Endothelial cell of umbilical vein (primary cell): ENCODE results near the gene MRPL27. TPM values are rescaled to one million over a fixed set of nuclear protein-coding genes. Genes with fewer than 3 reads are reported as not detected.

ENCODE experiments used
- BruUV-seq: library from RNA; stranded (reverse); fragments of 400-500 nt; replicated peaks from 2 replicates; lab custom pipeline; 2021; lab: Mats Ljungman, UMichigan
- CTCF ChIA-PET: fragments of 300-600, 350-600 bp; sonication (Branson Sonifier 250); formaldehyde crosslinking; loops from one replicate; lab custom pipeline; 2021; ENCODE audit warnings: antibody characterized with exemption, inconsistent platforms; lab: Charles Lee
- POLR2A ChIA-PET: fragments of 300-600, 350-600 bp; sonication (Branson Sonifier 250); formaldehyde crosslinking; loops from one replicate; lab custom pipeline; 2021; ENCODE audit warnings: antibody characterized with exemption, inconsistent platforms; lab: Charles Lee
- DNase-seq: peaks from one replicate; pipeline ENCODE4 v3.0.0-alpha.2; 2011; ENCODE audit warnings: low read depth, low spot score
- FAIRE-seq: peaks from 2 replicates; lab custom pipeline; 2011; peaks lifted over from hg19 to GRCh38; lab: Jason Lieb, UNC
- H2AFZ ChIP-seq: 2 replicates; pipeline ENCODE4 v1.6.0; 2012; ENCODE audit warnings: low read depth, low read length, control low read depth, inconsistent platforms
- H3K27ac ChIP-seq: 2 replicates; pipeline ENCODE4 v1.5.1; 2011; ENCODE audit warnings: low read depth, mild to moderate bottlenecking, control low read depth, low read length, moderate library complexity; ENCODE audit not compliant: insufficient read depth
- H3K27me3 ChIP-seq, 2 experiments: 2 replicates each; pipeline versions ENCODE4 v1.6.0 to v1.6.1; 2011; ENCODE audit warnings: low read length in 2 of 2, mixed read lengths in 1 of 2; ENCODE audit not compliant: control insufficient read depth in 2 of 2, insufficient read depth in 2 of 2
- H3K36me3 ChIP-seq, 2 experiments: 2 replicates in 1 of 2; 3 replicates in 1 of 2; pipeline ENCODE4 v1.5.1; 2011; ENCODE audit warnings: low read length in 2 of 2, mild to moderate bottlenecking in 1 of 2, moderate library complexity in 1 of 2; ENCODE audit not compliant: control insufficient read depth in 2 of 2, insufficient read depth in 2 of 2; ENCODE audit errors: extremely low read depth in 1 of 2
- H3K4me1 ChIP-seq: 3 replicates; pipeline ENCODE4 v1.5.1; 2011; ENCODE audit warnings: mild to moderate bottlenecking, low read length; ENCODE audit not compliant: control insufficient read depth, insufficient read depth; ENCODE audit errors: extremely low read depth
- H3K4me2 ChIP-seq: 2 replicates; pipeline ENCODE4 v1.6.1; 2011; ENCODE audit warnings: low read length, control low read depth, mixed read lengths; ENCODE audit not compliant: insufficient read depth
- H3K4me3 ChIP-seq, 3 experiments: fragments of 200-600 bp in 1 of 3; sonication (generic), shearing (Covaris generic) in 1 of 3; replicated peaks in 1 of 3; 2 replicates each; pipeline ENCODE4 v1.5.1; 2011 to 2016; ENCODE audit warnings: control low read depth in 3 of 3, low read length in 3 of 3, mild to moderate bottlenecking in 2 of 3, inconsistent platforms in 1 of 3, low read depth in 1 of 3, moderate library complexity in 1 of 3; ENCODE audit not compliant: insufficient read depth in 1 of 3
- H3K79me2 ChIP-seq: 2 replicates; pipeline ENCODE4 v1.6.0; 2012; ENCODE audit warnings: low read length, inconsistent platforms; ENCODE audit not compliant: control insufficient read depth, insufficient read depth
- H3K9ac ChIP-seq: replicated peaks from 2 replicates; pipeline ENCODE3; 2011; ENCODE audit warnings: low read length, control low read depth; ENCODE audit not compliant: insufficient read depth; ENCODE audit errors: extremely low read depth
- H3K9me1 ChIP-seq: replicated peaks from 3 replicates; pipeline ENCODE4 v1.6.0; 2011; ENCODE audit warnings: mild to moderate bottlenecking, low read length; ENCODE audit not compliant: control insufficient read depth, insufficient read depth; ENCODE audit errors: extremely low read depth
- H3K9me3 ChIP-seq: replicated peaks from 2 replicates; pipeline ENCODE4 v1.5.1; 2012; ENCODE audit warnings: low read length, inconsistent platforms; ENCODE audit not compliant: control insufficient read depth, insufficient read depth
- H4K20me1 ChIP-seq: replicated peaks from 2 replicates; pipeline ENCODE3; 2011; ENCODE audit warnings: mild to moderate bottlenecking, low read length; ENCODE audit not compliant: control insufficient read depth, insufficient read depth; ENCODE audit errors: extremely low read depth
- EZH2 ChIP-seq: IDR thresholded peaks from 2 replicates; pipeline ENCODE4 v1.6.1; 2012; ENCODE audit warnings: borderline replicate concordance, low read depth, mild to moderate bottlenecking, moderate library complexity, low read length, inconsistent platforms; ENCODE audit not compliant: severe bottlenecking
- FOS ChIP-seq: IDR thresholded peaks from 2 replicates; pipeline ENCODE4 v1.6.1; 2011; ENCODE audit warnings: mild to moderate bottlenecking, low read length, moderate library complexity, borderline replicate concordance; ENCODE audit not compliant: insufficient read depth
- GATA2 ChIP-seq: IDR thresholded peaks from 2 replicates; pipeline ENCODE4 v1.7.0; 2011; ENCODE audit warnings: low read depth, mild to moderate bottlenecking, moderate library complexity, mixed read lengths, low read length; ENCODE audit not compliant: insufficient read length, insufficient read depth
- JUN ChIP-seq: IDR thresholded peaks from 2 replicates; pipeline ENCODE4 v1.6.1; 2011; ENCODE audit warnings: borderline replicate concordance, low read depth; ENCODE audit not compliant: insufficient read length, insufficient read depth
- MAX ChIP-seq: IDR thresholded peaks from 2 replicates; pipeline ENCODE4 v1.6.1; 2011; ENCODE audit not compliant: insufficient read depth, insufficient read length
- MYC ChIP-seq: IDR thresholded peaks from one replicate; pipeline ENCODE4 v1.6.1; 2011; ENCODE audit warnings: mild to moderate bottlenecking, low read depth, low read length
- POLR2A ChIP-seq: IDR thresholded peaks from 2 replicates; pipeline ENCODE4 v1.6.1; 2012; ENCODE audit warnings: low read depth, mild to moderate bottlenecking, control low read depth, low read length
- POLR2AphosphoS5 ChIP-seq: IDR thresholded peaks from 2 replicates; pipeline ENCODE4 v1.6.1; 2012; ENCODE audit warnings: low read depth, mild to moderate bottlenecking, control low read depth, low read length, moderate library complexity; ENCODE audit not compliant: insufficient read depth
- dilution Hi-C: fragments of 300-500 bp; cut with MboI; formaldehyde crosslinking; loops from one replicate; pipeline ENCODE4 v1.15.0; 2019; ENCODE audit warnings: low sequenced_read_pairs; ENCODE audit not compliant: extremely low pct_ligation_motif_present
- intact Hi-C: fragments of 100-400 bp; cut with micrococcal nuclease; formaldehyde crosslinking; loops from one replicate; pipeline ENCODE4 v1.10.0; 2022
- polyA plus RNA-seq, 4 experiments: library from polyadenylated mRNA; depleted of rRNA in 3 of 4; stranded (reverse) in 3 of 4; unstranded in 1 of 4; fragments of >200 nt; gene quantifications; 2 replicates each; pipeline versions ENCODE4 v1.2.1 to v1.2.3, GENCODE V29; 2011 to 2012; ENCODE audit warnings: missing spikeins in 1 of 4
- total RNA-seq: library from RNA; stranded (reverse); gene quantifications from 2 replicates; pipeline ENCODE4 v1.2.3, GENCODE V29; 2021
- TF ChIP-seq, protein P1 (sequence below), 2 donors: IDR thresholded peaks; 1 replicate in 1 of 2; 2 replicates in 1 of 2; pipeline ENCODE4 v1.5.1; 2011; ENCODE audit warnings: low read length in 2 of 2, mild to moderate bottlenecking in 2 of 2, moderate library complexity in 2 of 2, control low read depth in 1 of 2, inconsistent platforms in 1 of 2, low read depth in 1 of 2; ENCODE audit not compliant: insufficient read depth in 1 of 2; ENCODE audit errors: extremely low read depth in 1 of 2

Gene MRPL27
- total and polyA plus RNA-seq, 2 donors (not counting 3 experiments of a cell fraction or from before 2014, with no cell fraction given), result 76.2 to 158 TPM

- no TSS peak for BruUV-seq
- H3K4me3 ChIP-seq, result no peak overlapping the region
- FAIRE-seq (no peak), DNase-seq (no peak)
- H2AFZ ChIP-seq, result no peak overlapping the region
- peaks cover 18% of the 10 kb centered on the region for H3K79me2 ChIP-seq
- peaks cover 5% of the 10 kb centered on the region for H4K20me1 ChIP-seq
- no peaks in the 10 kb centered on the region for H3K9me3 ChIP-seq
- no peak overlapping the region for H3K9ac ChIP-seq
- dilution Hi-C loops, result no loop called here
- intact Hi-C loops, result no loop called here
- no peaks in the 10 kb centered on the region for H3K27me3 ChIP-seq
- no peak overlapping the region for H3K4me2 ChIP-seq
- H3K27ac ChIP-seq, result no peak overlapping the region
- ChIA-PET POLR2A (no interaction called here), CTCF (interaction anchor here (1.2 to 3.2 kb wide), 2 partner anchors 10 to 11 kb away, joined by 3 to 14 read pairs; partner anchors contain the start of gene LRRC59)
- TF ChIP-seq MYC (no peak), JUN (no peak), FOS (no peak), POLR2A (no peak), POLR2AphosphoS5 (no peak), EZH2 (no peak), MAX (no peak), GATA2 (no peak)
- TF ChIP-seq, protein P1, sequence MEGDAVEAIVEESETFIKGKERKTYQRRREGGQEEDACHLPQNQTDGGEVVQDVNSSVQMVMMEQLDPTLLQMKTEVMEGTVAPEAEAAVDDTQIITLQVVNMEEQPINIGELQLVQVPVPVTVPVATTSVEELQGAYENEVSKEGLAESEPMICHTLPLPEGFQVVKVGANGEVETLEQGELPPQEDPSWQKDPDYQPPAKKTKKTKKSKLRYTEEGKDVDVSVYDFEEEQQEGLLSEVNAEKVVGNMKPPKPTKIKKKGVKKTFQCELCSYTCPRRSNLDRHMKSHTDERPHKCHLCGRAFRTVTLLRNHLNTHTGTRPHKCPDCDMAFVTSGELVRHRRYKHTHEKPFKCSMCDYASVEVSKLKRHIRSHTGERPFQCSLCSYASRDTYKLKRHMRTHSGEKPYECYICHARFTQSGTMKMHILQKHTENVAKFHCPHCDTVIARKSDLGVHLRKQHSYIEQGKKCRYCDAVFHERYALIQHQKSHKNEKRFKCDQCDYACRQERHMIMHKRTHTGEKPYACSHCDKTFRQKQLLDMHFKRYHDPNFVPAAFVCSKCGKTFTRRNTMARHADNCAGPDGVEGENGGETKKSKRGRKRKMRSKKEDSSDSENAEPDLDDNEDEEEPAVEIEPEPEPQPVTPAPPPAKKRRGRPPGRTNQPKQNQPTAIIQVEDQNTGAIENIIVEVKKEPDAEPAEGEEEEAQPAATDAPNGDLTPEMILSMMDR (IDR thresholded peaks at IDR 0.05; ENCODE audit: extremely low read depth in 1 of 2, insufficient read depth in 1 of 2, low read depth in 1 of 2, low read length in 2 of 2), result no peak
- no peaks in the 10 kb centered on the region for H3K9me1 ChIP-seq
- H3K4me1 ChIP-seq, result no peaks in the 10 kb centered on the region
- H3K36me3 ChIP-seq, result peaks cover 48 to 72% of the 10 kb centered on the region in 2 experiments
These were observed 13.5 kb upstream of the MRPL27 start for GRCh38 chr17:50386510-50386909.
